NCI-H774 (cell line): Measurements from ENCODE around the gene CEP95.

Experiments used
- DNase-seq: peaks from one replicate; lab custom pipeline; 2025; lab: John Stamatoyannopoulos, UW

The CEP95 gene

GRCh38 chr17:64520359-64520758 lies 13.6 kb downstream of the CEP95 start:
- no peak for DNase-seq

DNA sequence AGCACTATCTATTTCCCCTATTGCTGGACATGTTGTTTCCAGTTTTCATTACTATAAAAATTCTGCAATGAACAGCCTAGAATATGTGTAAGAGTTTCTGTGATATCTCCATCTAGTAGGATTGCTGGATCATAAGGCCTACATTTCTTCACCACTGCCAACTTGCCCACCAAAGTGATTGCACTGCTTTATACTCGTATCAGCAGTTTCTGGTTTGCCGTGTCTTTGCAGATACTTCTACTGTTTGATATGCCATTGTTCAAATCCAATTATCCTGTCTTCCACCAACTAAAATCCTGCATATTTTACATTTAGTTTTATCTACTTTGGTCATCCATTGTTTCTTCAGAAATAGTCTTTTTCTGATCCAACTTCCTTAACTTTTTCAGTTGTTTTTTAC lies 21.1 kb downstream of the CEP95 start:
- DNase-seq, result no peak

DNA sequence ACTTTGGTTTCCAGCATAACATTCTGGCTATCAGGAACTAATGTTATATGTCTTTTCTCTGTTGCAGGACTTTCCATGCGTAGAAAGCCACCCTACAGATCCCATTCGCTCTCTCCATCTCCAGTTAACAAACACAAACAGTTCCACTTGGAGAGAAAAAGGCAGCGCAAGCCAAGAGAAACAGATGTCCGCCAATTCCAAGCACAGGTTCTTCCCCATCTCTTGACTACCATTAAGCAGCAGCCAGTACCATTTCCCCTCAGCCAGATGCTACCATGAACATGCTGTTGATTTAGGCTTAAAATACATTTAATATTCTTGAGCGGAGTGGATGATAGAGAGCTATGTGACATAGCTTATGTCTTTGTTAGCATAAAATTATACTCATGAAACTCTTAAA lies 22.4 kb downstream of the CEP95 start:
- no peak for DNase-seq

- no peak for DNase-seq
These were observed 25.2 kb downstream of the CEP95 start for GRCh38 chr17:64531955-64532371.

DNA sequence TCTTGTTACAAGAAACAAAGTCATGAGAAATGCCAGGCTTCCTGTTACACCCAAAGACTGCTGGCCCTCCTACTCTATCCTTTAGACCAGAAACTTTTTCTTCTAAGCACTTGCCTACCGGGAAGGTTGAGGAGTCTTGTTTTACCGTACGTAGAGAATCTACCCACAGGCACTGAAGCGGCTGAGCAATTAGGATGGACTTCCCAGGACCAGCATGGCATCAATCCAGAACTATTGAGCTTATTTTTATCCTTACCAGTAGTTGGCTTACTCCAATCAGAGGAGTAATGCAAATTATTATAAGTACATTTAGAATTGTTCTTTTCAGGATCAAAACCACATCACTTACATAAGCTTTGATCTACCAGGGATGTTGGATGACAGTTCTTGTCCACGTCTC lies 25.6 kb downstream of the CEP95 start:
- DNase-seq, result no peak

DNA sequence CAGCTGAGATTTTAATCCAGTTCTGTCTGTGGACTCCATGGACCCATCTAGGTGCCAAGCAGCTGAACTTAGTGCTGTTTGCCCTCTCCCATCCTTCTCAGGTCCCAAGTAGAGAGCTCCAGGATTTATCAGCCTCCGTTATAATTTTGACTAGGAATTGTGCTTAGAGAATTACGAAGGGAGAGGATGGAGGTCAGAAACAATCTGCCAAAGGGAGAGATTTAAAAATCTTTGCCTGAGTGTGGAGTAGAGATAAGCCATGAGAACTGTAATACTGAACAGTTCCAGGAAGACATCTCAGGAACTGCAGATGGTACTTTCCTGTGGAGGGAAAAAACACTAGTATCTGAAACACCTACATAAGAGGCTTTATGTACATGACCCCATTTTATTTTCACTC lies 27.0 kb downstream of the CEP95 start:
- no peak for DNase-seq

- DNase-seq, result no peak
These were observed 27.4 kb downstream of the CEP95 start for GRCh38 chr17:64534187-64534586.

GRCh38 chr17:64535357-64535756 lies 28.6 kb downstream of the CEP95 start:
- DNase-seq, result no peak

DNA sequence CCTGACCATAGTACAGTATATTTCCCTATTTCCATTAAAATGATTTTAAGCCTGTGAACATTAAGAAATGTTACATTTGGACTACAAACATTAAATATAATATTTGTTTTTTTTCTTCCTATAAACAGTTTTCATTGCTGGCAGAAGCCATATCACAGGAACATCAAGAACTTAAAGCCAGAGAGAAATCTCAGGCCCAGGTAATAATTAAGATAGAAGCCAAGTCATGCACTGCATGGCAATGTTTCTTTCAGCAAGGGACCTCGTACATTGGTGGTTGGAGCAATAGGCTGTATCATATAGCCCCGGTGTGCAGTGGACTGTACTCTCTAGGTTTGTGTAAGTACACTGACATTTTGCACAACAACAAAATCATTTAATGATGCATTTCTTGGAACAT lies 30.1 kb downstream of the CEP95 start:
- no peak for DNase-seq

- DNase-seq, result no peak
These were observed 30.7 kb downstream of the CEP95 start for GRCh38 chr17:64537488-64537887.

- no peak for DNase-seq
These were observed 31.8 kb downstream of the CEP95 start for GRCh38 chr17:64538508-64539130.

- no peak for DNase-seq
These were observed 33.5 kb downstream of the CEP95 start for GRCh38 chr17:64540118-64540776.

- DNase-seq, result no peak
These were observed 38.0 kb downstream of the CEP95 start for GRCh38 chr17:64544742-64545141.

- no peak for DNase-seq
These were observed 39.9 kb downstream of the CEP95 start for GRCh38 chr17:64546716-64547115.

GRCh38 chr17:64547319-64547718 lies 40.5 kb downstream of the CEP95 start:
- DNase-seq, result no peak

DNA sequence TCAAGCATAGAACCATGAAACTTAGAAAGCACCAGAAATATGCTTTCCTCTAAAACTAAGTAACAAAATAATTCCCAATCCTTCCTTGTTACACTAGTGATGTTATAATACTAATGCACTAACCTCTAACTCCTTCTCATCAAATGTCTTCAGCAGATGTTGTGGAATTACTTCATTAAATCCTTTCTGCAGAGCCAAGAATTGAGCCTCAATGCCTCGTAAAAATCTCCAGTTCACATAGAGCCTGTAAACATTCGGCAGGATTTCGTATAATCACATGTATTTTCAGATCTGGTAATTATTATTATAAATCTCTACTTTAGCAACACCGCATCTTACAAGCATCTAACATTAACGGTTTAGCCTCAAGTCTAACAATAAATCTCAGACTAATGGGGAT lies 44.7 kb downstream of the CEP95 start:
- DNase-seq, result no peak

DNA sequence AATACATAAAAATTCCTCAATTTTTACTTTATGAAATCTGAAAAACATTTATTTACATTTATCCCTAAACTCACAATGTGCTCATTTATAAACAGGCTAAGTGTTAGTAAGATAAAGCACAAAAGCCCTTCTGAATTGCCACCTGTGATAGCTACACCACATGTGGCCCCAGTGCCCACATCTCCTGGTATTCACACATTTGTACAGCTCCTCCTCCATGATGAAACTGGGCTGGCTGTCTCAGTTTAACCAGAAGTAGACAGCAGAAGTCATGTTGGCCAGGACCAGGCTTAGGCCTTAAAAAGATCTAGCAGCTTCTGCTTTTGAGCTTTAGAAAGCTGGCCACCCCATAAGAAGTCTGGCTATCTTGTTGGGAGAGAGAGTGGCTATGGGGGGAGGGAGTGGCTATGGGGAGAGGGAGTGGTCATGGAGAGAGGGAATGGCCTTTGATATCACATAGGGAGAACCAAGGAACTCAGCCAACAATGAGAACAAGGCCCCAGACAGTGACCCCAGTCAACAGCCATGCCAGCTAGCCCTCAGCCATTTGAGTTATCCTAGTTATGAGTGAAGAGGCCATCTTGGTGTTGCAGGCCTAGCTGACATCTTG lies 47.4 kb downstream of the CEP95 start:
- no peak for DNase-seq

GRCh38 chr17:64555281-64555680 lies 48.5 kb downstream of the CEP95 start:
- no peak for DNase-seq

DNA sequence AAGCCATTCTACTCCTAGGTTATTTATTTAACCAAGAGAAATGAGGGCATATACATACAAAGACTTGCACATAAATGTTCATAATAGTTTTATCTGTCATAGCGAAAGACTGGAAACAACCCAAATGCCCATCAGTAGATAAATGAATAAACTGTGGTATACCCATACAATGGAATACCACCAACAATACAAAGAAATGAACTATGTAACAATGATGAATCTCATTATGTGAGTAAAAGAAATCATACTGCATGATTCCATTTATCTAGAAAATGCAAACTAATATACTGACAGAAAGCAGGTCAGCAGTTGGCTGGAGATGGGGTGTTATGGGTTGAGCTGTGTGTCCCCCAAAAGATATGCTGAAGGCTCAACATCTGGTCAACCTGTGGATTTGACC lies 57.3 kb downstream of the CEP95 start:
- no peak for DNase-seq

DNA sequence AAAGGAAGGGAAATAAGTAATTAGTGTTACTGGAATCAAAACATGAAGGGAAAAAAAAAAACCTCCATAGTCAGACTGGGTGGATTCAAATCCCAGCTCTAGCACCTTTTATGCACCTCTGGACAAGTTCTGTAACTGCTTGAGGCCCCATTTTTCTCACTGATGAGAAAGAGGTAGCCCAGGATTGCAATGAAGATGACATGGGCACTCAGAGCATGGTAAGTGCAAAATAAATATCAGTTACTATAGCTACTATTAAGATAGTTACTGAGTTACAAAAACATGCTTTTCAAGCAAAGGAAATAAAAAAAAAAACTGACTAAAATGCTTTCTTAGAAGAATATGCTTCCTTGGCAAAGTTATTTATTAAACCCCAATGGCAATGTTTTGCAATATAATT lies 58.8 kb downstream of the CEP95 start:
- DNase-seq, result no peak

GRCh38 chr17:64571746-64572145 lies 65.0 kb downstream of the CEP95 start:
- DNase-seq, result no peak

- DNase-seq, result no peak
These were observed 65.9 kb downstream of the CEP95 start for GRCh38 chr17:64572682-64573154.

- no peak for DNase-seq
These were observed 66.4 kb downstream of the CEP95 start for GRCh38 chr17:64573214-64573613.

DNA sequence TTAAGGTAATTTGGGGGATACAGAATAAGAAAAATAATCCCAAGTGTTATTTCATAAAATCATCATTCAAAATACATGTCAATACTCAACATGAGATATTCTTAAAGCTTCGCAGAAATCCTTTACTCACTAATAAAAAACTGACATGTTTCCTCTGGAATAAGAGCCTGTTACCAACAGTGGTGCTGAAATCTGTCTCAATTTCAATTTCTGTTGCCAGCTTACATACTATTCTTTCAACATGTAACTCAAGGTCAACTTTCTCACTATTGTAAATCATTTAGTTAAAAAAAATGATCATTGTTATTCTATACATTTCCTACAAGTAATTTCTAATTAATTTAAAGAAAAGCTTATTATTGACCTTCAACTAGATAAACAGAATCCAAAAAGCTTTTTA lies 67.9 kb downstream of the CEP95 start:
- DNase-seq, result no peak
